Fibroblast of mammary gland (primary cell): Measurements from ENCODE around the gene ADCK1.
"Not testable (repeated sequence)": the region's sequence is repeated elsewhere in the genome, so short reads cannot be mapped to it uniquely, and the experiment has no call there.

ENCODE experiments used
- DNase-seq: peaks from one replicate; pipeline ENCODE4 v3.0.0-alpha.2; 2010; ENCODE audit warnings: low read depth
- H3K4me3 ChIP-seq: 2 replicates; pipeline ENCODE4 v1.5.1; 2011; ENCODE audit warnings: low read depth, mild to moderate bottlenecking, low read length, moderate library complexity; ENCODE audit not compliant: control insufficient read depth
- CTCF ChIP-seq: conservative IDR thresholded peaks from 2 replicates; pipeline ENCODE4 v1.5.1; 2011; ENCODE audit warnings: low read depth, low read length, inconsistent platforms; ENCODE audit not compliant: control insufficient read depth, insufficient read depth

Gene ADCK1

GRCh38 chr14:77763978-77764377 is 35.9 kb upstream of the ADCK1 start:
- no peak for DNase-seq
- no peak overlapping the region for H3K4me3 ChIP-seq
- TF ChIP-seq CTCF = no peak

- H3K4me3 ChIP-seq, DNase-seq: not testable (repeated sequence)
These were observed 31.4 kb upstream of the ADCK1 start for GRCh38 chr14:77768442-77769069.

GRCh38 chr14:77773966-77774365 is 25.9 kb upstream of the ADCK1 start:
- H3K4me3 ChIP-seq, DNase-seq: not testable (repeated sequence)

GRCh38 chr14:77782202-77782601 is 17.7 kb upstream of the ADCK1 start:
- peak; percentile 39 for DNase-seq
- no peak for TF ChIP-seq CTCF
- no peak overlapping the region for H3K4me3 ChIP-seq

- no peak for DNase-seq
- no peak overlapping the region for H3K4me3 ChIP-seq
- no peak for TF ChIP-seq CTCF
These were observed 13.8 kb upstream of the ADCK1 start for GRCh38 chr14:77786148-77786547.

GRCh38 chr14:77790566-77791224 is 9.2 kb upstream of the ADCK1 start:
- no peak for TF ChIP-seq CTCF
- no peak for DNase-seq
- no peak overlapping the region for H3K4me3 ChIP-seq

GRCh38 chr14:77791225-77791600 is 8.7 kb upstream of the ADCK1 start:
- no peak overlapping the region for H3K4me3 ChIP-seq
- DNase-seq = no peak
- no peak for TF ChIP-seq CTCF

- DNase-seq, H3K4me3 ChIP-seq: not testable (repeated sequence)
These were observed 6.7 kb upstream of the ADCK1 start for GRCh38 chr14:77793255-77793654.
